ENCODE measurements around the gene NDST3.

Gene NDST3

GRCh38 chr4:118225511-118225910 lies 191.2 kb downstream of the NDST3 start:
- no peak for DNase-seq (ENCODE audit: low read depth)
- no peak for TF ChIP-seq CTCF (IDR thresholded peaks at IDR 0.05; ENCODE audit: low read length, missing control alignments)
- H3K4me3 ChIP-seq (replicated peaks; ENCODE audit: low read depth, low read length) = no peak overlapping the region

- no peak overlapping the region for H3K4me3 ChIP-seq (replicated peaks; ENCODE audit: low read depth, low read length)
- no peak for TF ChIP-seq CTCF (IDR thresholded peaks at IDR 0.05; ENCODE audit: low read length, missing control alignments)
- DNase-seq (ENCODE audit: low read depth) = no peak
Measured at GRCh38 chr4:118226311-118227010, 192.2 kb downstream of the NDST3 start.

GRCh38 chr4:118235566-118236120 lies 201.4 kb downstream of the NDST3 start:
- TF ChIP-seq CTCF (IDR thresholded peaks at IDR 0.05; ENCODE audit: low read length, missing control alignments) = no peak
- no peak overlapping the region for H3K4me3 ChIP-seq (replicated peaks; ENCODE audit: low read depth, low read length)
- no peak for DNase-seq (ENCODE audit: low read depth)

GRCh38 chr4:118237531-118237930 lies 203.2 kb downstream of the NDST3 start:
- no peak for TF ChIP-seq CTCF (IDR thresholded peaks at IDR 0.05; ENCODE audit: low read length, missing control alignments)
- DNase-seq (ENCODE audit: low read depth) = no peak
- no peak overlapping the region for H3K4me3 ChIP-seq (replicated peaks; ENCODE audit: low read depth, low read length)

GRCh38 chr4:118249890-118250289 lies 215.6 kb downstream of the NDST3 start:
- no peak overlapping the region for H3K4me3 ChIP-seq (replicated peaks; ENCODE audit: low read depth, low read length)
- TF ChIP-seq CTCF (IDR thresholded peaks at IDR 0.05; ENCODE audit: low read length, missing control alignments) = no peak
- no peak for DNase-seq (ENCODE audit: low read depth)

GRCh38 chr4:118254368-118254767 lies 220.1 kb downstream of the NDST3 start:
- no peak for DNase-seq (ENCODE audit: low read depth)
- no peak overlapping the region for H3K4me3 ChIP-seq (replicated peaks; ENCODE audit: low read depth, low read length)
- TF ChIP-seq CTCF (IDR thresholded peaks at IDR 0.05; ENCODE audit: low read length, missing control alignments) = no peak

GRCh38 chr4:118259111-118259510 lies 224.8 kb downstream of the NDST3 start:
- TF ChIP-seq CTCF (IDR thresholded peaks at IDR 0.05; ENCODE audit: low read length, missing control alignments) = no peak
- no peak overlapping the region for H3K4me3 ChIP-seq (replicated peaks; ENCODE audit: low read depth, low read length)
- no peak for DNase-seq (ENCODE audit: low read depth)

Data from fibroblast of pulmonary artery (primary cell).